GM19395 (cell line): ENCODE data around the gene MAP3K5.

Experiments used
- ATAC-seq: cut with Tn5 transposase; IDR thresholded peaks from one replicate; pipeline ENCODE4 v1.9.1; 2021; ENCODE audit warnings: mild to moderate bottlenecking, moderate library complexity; ENCODE audit not compliant: unreplicated experiment

Gene MAP3K5

DNA sequence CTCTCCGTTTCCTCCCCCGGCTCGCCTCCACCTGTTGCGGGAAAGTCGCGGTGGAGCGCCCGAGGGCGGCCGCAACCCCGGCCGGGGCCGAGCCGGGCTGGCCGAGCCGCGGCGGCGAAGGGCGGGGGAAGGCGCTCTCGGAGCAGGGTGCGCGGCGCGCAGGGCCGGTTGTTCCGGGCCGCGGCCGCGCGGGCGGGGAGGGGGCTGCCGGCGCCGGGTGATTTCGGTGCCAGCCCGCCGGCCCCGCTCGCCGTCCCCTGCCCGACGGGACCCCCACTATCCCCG, 242.3 kb downstream of the MAP3K5 start:
- ATAC-seq: peak; percentile 65

DNA sequence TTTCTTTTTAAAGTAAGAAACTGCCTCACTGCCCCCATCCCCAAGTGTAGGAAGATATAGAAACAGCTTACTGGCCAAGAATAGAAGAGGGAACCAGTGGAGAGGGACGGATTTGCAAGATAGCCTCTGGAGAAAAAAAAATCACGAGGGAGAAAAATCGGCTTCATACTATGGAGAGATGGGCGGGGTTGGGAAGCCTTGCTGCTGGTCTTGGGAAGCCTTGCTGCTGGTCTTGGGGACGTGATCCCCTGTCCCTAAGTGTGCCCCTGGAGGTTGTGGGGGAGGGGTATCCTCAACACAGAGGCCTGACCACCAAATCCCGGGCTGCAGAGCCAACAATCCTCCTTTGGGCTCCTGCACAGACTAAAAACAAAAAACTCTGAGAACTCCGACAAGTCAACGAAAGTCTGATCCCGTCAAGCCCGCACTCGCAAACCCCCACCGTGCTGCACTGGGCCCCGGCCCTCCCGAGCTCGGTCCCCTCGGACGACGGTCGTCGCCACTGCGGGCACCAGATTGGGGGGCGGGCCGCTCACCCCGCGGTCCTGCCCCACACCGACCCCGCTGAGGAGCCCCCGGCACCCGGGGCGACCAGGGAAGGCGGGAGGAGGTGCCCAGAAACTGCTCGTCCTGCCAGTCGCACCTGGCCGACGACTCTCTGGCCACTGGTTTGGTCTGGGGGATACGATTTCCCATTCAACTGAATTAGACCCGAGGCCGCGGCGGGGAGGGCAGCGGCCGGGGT, 242.8 kb downstream of the MAP3K5 start:
- peak; percentile 7 for ATAC-seq

DNA sequence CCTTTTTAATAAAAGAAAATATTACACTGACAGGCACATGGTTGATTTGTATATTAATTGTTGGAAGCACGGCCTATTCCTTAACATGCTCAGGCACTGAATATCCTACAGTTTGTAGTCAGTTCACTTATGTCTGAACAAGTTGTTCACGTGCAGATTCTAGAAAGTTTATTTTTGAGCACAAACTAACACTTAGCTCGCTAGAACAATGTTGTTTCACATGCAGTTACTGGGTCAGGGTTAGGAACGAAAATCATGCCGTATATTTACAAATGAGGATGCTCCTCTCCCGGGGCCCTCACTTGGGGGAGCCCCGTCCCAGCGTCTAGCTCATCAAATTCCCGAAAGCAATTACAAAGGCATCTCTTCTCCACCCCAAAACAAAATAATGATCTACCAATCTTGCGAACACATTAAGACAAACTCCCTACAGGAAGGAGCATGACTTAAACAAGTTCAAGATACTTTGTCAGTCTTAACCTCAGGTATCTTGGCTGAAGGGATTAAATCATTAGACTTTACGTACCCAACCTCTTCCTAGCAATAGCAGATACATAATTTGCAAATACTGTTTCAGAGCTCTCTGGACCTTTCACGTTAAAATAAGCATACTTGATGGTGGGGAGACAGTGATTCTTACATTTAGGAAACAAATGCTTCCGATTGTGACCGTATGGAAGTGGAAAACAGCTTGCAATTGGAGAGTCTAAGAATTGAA, 243.5 kb downstream of the MAP3K5 start:
- no peak for ATAC-seq

DNA sequence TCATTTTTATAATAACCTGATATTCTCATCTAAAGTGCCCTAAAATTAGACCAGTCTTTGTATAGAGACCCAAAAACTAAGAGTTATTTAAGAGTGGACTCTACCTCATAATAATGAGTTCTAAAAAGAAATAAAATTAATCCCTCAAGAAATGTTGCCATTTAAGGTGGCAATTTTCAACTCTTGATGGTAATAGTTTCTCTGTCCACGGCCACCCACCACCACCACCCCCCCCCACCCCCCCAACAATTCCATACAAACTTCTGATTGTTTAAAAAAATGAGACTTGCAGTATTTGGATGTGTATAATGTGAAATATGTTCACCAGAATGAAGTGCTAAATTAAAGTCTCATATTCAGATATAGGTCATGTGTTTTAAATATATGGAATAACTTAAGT, 244.4 kb downstream of the MAP3K5 start:
- ATAC-seq: no peak

DNA sequence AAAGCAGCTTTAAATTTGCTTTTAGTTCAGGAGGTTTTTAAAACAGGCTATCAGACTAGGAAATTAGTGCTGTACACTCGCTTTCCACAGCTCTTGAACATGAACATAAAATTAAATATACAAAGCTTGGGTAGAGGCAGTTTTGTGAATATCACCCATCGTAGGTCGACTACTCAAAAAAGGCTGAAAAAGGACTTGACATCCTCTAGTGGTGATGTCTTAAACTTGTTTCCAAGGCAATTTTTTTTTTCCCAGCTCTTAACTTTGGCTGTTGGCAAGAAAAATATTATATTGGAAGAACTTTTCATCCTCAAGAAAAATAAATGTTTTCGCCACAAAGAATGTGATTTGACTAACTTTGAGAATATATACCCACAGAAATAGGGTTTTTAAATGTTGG, 244.9 kb downstream of the MAP3K5 start:
- ATAC-seq: no peak

DNA sequence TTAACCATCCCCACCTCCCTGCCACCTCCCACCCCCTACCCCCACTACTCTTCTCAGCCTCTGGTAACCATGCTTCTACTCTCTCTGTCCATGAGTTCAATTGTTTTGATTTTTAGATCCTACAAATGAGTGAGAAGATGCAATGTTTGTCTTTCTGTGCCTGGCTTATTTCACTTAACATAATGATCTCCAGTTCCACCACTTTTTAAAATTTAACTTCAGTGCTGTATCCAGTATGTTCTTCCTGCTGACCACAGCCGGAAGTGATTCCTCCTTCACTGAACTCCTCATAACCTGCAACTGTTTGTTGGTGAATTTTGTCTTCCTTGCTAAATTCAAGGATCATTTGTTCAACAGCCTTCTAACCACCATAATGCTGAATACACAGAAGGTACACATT, 245.9 kb downstream of the MAP3K5 start:
- no peak for ATAC-seq

DNA sequence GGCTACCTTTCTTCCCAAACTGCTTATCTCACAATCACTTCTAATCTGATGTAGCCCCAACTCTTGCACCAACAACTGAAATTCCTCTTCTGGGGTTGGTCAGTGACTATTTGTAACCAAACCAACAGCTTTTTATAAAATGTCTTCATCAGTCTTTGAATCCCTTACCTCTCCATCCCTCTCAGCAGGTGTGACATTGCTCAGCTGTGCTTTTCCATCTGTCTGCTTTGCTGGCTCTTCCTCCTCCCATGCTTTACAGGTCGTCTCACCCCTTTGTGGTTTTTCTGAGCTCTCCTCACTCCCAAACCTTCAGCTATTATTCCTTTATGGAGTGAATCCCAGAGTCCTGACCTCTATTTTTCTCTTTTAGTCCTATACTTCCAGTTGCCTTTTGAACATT, 248.0 kb downstream of the MAP3K5 start:
- ATAC-seq: no peak

DNA sequence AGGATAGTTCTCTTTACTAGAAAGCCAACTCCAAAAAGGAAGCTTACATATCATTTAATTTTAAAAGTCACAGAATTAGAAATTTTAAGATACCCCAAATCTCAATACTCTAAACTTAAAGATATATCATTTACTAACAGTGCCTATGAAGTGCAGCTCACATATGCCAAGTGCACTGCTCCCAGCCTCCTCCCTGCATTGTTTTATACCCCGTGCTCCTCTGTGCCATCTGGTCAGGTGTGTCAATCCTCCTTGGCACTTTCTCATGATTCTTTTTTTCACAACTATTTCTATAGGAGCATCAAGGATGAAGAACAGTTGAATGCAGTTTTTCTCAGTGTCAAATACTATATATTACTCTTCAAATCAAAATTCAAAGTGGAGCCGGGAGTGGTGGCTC, 250.9 kb downstream of the MAP3K5 start:
- no peak for ATAC-seq

DNA sequence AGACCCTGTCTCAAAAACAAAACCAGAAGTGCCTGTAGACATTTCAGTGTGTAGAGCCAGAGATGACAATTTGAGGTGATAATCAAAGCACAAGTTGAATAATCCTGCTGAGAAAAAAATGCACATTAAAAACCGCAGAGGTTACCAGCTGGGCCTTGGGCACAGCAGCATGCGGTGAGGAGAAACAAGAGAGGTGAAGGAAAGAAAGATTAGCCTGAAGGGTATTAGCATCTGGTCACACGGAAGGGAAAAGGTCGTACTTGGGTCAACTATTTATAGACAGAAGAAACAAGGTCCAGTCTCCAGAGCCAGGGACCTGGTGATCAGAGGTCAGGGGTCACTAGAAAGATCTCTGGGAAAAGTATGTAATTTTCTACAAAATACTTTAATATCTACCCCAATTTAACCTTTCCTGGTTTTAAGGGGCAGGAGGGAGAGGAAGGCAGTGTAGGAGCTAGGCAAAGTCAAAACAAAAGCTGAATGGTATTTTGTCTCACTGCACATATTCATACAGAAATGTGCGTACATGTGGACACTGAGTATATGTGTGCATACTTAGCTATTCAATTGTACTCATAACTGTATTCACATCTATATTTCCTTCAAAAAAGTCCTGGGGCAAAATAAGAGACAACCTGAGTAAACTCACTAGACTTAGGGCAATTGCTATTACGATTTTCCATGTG, 252.2 kb downstream of the MAP3K5 start:
- no peak for ATAC-seq

DNA sequence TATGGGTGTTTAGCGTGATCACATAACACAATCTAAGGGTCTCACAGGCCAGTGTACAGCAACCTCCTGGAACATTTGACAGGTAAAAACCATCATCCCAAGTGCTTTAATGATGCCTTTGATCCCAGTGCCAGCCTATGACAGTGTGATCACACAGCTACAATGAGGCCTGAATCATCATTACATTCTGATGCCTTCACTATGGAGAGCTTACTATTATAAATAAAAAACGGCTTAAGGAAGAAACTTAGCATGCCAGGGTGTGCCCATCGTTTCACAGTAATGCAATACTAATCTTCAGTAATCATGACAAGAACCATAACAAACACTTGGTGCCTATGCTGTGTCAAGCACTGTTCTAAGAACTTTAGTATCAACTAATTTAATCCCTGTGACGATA, 253.4 kb downstream of the MAP3K5 start:
- no peak for ATAC-seq

DNA sequence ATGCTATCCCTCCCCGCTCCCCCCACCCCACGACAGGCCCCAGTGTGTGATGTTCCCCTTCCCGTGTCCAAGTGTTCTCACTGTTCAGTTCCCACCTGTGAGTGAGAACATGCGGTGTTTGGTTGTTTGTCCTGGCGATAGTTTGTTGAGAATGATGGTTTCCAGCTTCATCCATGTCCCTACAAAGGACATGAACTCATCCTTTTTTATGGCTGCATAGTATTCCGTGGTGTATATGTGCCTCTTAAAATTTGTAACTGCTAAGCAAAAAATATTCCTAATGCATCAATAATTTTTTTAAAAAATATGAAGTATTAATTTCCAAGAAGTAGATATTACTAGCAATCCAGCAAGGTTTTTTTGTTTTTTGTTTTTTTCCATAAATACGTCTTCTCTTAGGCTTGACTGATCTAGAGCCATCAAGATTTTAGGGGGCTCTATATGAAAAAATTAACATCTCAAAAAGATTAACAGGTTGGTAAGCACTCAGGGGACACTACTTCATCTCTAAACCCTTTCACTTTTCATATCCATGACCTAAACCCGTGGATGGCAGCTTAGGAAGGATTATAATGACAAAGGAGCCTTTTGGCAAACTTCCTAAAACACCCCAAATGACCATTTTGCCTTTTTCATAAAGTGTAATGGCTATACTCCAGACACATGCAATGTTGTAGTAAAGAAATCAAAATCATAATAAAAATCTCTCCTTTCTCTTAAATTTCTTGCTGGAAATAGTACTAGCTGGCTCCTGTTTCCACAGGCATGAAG, 256.2 kb downstream of the MAP3K5 start:
- ATAC-seq: no peak

DNA sequence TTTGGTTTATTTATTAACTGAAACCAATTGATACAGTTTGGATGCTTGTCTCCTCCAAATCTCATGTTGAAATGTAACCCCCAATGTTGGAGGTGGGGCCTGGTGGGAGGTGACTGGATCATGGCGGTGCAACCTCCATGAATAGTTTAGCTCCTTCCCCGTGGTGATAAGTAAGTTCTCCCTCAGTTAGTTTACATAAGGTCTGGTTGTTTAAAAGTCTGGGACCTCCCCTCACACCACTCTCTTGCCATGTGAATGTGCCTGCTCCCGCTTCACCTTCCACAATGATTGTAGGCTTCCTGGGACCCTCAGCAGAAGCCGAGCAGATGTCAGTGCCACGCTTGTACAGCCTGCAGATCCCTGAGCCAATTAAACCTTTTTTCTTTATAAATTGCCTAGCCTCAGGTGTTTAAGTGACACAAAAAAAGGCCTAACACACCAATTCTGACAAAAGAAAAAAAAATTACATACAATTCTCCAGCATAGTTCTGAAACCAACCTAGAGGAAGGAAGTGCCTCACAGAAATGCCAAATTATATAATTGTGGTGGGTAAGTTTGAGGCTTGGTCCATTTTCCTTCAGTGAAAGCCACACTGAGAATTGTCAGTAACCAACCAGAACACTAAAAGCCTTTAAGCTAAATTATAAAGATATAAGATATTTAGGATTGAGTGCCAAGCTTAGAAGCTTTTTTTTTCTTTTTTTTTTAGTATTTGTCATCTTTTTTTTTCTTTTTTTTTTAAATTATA, 257.1 kb downstream of the MAP3K5 start:
- ATAC-seq: no peak

DNA sequence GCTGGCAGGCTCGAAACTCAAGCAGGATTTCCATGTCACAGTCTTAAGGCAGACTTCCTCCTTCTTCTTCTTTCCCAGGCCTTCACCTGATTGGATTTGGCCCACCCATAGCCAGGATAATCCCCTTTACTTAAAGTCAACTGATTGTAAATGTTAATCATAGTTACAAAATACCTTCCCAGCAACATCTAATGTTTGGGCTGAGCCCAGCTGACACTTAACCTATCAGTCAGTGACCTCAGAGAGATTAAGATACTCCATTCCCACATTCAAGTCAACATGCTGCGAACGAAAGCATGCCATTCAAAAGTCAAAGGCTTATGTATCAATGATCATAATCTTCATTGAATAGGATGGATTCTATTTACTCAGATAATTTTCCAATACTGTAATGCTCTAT, 258.0 kb downstream of the MAP3K5 start:
- no peak for ATAC-seq

DNA sequence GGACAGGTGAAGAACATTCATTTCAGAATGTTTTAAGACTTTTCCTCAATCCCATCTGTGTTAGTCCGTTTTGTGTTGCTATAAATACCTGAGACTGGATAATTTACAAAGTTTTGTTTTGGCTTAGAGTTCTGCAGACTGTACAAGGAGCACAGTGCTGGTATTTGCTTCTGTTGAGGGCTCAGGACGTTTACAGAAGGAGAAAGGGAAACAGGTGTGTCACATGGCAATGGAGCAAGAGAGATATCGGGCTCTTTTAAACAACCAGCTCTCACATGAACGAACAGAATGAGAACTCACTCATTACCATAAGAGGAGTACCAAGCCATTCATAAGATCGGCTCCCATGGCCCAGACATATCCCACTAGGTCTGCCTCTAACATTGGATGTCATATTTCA, 258.8 kb downstream of the MAP3K5 start:
- ATAC-seq: no peak

DNA sequence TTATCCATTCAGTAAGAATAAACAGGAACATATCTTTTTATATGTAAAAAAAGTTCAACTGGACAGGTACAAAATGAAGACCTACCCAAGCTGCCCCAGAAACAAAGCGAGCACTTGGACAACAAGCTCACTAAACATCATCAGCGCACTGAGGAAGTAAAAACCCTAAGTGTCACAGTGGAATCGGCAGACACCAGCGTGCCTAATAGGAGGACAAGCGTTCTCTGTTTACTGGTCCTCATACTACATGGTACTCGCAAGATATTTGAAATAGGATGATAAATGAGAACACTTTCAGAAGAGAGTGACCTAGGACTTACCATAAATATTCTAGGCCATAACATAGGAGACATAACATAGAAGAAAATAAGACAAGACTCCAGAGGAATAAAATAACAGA, 260.2 kb downstream of the MAP3K5 start:
- ATAC-seq: no peak

DNA sequence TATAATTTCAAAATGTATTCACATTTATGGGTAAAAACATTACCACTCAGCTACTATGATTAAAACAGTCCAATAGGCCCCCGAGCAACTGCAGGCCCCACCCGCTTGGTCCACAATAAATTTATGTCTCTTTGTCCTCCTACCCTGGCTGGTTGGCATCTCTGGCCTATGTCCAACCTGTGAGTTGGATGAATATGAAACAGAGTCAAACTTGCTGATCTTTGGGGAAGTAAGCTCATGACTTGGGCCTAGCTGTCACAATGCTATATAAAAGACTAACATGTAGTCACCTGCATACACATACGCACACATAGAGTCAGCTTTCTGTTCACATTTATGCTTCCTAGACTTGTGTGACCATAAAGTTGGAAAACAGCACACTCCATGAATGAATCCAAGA, 262.6 kb downstream of the MAP3K5 start:
- no peak for ATAC-seq

DNA sequence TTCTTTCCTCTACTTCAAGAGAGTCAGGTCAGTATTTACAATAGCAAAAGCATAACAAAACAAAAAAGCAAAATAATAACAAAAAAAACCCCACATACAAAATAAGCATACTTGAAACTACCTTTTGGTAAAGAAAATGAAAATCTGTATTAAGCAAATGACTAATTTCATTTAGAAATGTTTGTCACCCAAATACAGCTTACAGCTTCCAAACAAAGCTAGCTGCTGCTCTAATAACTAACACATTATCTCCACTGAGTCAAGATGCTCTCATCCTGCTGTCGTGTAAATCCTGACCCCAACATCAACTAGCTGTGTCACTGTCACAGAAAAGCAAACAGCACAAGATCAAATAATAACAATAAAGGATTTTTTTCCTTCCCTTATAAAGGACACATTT, 263.8 kb downstream of the MAP3K5 start:
- no peak for ATAC-seq

DNA sequence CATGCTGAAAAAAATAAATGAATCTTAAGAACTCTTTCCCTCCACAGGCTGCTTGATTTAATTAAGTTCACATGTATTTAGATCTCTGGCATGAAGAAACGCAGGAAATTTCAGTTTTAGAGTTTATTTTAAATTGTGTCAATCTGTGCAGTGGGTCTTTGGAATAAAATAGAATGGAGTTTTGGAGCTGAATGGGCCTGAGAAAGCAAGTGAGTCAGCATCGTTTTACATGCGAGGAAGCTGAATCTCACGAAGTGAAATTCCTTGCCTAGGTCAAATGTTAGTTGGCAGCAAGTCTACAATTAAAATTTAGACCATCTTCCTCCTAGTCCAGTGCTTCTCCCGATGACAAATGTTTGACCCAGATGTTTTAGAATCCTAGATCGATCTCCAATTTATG, 264.4 kb downstream of the MAP3K5 start:
- ATAC-seq: no peak

DNA sequence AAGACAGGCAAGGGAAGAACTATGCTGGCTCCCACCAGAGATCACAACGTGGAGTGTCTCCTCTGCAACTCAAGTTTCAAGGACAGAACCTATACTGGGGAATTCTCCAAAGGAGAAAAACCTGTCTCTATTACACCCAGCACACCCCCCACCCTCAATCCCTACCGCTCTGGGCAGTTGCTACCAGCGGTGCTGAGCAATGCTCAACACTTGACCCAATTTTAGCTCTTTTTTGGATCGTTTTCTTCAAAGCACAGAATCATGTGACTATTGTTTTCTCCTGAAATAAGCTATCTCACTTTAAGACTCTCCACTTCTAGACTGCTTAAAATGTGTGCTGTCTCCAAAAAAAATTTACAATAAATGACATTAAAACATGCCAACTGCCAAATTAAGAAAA, 265.3 kb downstream of the MAP3K5 start:
- ATAC-seq: no peak

DNA sequence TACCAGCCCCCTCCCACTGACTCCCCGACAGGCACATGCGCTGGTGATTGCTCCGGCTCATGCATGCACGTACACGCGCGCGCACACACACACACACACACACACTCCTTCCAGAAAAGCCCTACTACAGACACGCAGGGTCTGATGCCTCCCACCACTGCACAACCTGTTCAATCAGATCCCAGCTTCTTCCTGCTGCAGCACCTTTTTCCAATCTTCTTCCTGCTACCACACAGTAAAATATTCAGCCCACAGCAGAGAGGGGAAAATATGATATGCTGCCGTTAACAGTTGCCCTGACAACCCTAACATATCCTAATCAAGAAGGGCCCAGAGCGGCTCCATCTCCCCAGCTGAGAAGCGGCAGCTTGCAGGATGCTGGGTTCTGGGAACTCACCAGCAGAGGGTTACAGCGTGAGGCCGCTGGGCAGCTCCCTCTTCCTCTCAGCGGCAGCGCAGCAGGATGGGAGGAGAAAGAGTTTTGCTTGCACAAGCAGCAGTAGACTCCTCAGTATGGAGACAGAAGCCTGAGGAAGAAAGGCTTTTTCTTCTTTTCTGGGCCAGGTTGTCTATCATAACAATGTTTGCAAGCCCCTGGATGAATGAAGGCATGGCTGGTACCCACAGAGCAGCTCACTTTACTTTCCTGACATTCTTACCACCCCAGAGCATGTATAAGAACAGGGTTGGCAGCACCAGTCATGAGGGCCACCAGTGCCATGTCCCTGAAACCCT, 265.9 kb downstream of the MAP3K5 start:
- no peak for ATAC-seq
